K562 (cell line): ENCODE data around the gene PPT2. TPM values are rescaled to one million over a fixed set of nuclear protein-coding genes. Genes with fewer than 3 reads are reported as not detected.

Experiments
- COPS2 ChIP-seq: fragments of 450-650 bp; conservative IDR thresholded peaks from 2 replicates; pipeline ENCODE4 v1.6.1; 2016; ENCODE audit warnings: mild to moderate bottlenecking, moderate library complexity
- DPF2 ChIP-seq: fragments of 450-650 bp; IDR thresholded peaks from 2 replicates; pipeline ENCODE4 v1.6.1; 2016
- EP300 ChIP-seq: IDR thresholded peaks from 2 replicates; pipeline ENCODE4 v1.6.1; 2012; ENCODE audit warnings: low read length, improper control_type of control experiment
- GTF2A2 ChIP-seq: IDR thresholded peaks from 2 replicates; pipeline ENCODE4 v1.6.1; 2016; ENCODE audit warnings: mild to moderate bottlenecking, missing genetic modification characterization, missing compliant biosample characterization
- HDGF ChIP-seq: fragments of 450-650 bp; IDR thresholded peaks from 2 replicates; pipeline ENCODE4 v1.6.1; 2016
- ILF3 ChIP-seq: fragments of 450-650 bp; IDR thresholded peaks from 2 replicates; pipeline ENCODE4 v1.6.1; 2018; ENCODE audit warnings: antibody characterized with exemption, mild to moderate bottlenecking, moderate library complexity, borderline replicate concordance
- NFE2 ChIP-seq: IDR thresholded peaks from 2 replicates; pipeline ENCODE4 v1.6.1; 2014; ENCODE audit warnings: antibody characterized with exemption, low read depth
- NFYB ChIP-seq: IDR thresholded peaks from 2 replicates; pipeline ENCODE4 v1.6.1; 2011; ENCODE audit warnings: mild to moderate bottlenecking, moderate library complexity; ENCODE audit not compliant: insufficient read length; ENCODE audit errors: extremely low read depth
- PML ChIP-seq: IDR thresholded peaks from 2 replicates; pipeline ENCODE4 v1.6.1; 2012; ENCODE audit warnings: low read length, inconsistent platforms
- ZNF282 ChIP-seq: sonication (generic); formaldehyde crosslinking; IDR thresholded peaks from 2 replicates; pipeline ENCODE4 v1.8.1; 2023; ENCODE audit warnings: missing genetic modification reagents
- ZNF3 ChIP-seq: fragments of 250-450 bp; sonication (Bioruptor Pico); IDR thresholded peaks from 2 replicates; pipeline ENCODE4 v1.5.0; 2021; ENCODE audit warnings: mild to moderate bottlenecking, moderate library complexity
- ZNF507 ChIP-seq: conservative IDR thresholded peaks from 2 replicates; pipeline ENCODE4 v1.6.1; 2017; ENCODE audit warnings: missing genetic modification characterization, missing compliant biosample characterization
- polyA plus RNA-seq, 8 experiments: library from polyadenylated mRNA; depleted of rRNA in 4 of 8; stranded (reverse) in 5 of 8; unstranded in 3 of 8; fragments of >200 nt; fragmentation: Nextera tagmentation in 2 of 8; fragmentation: Illumina TruSeq in 1 of 8; extraction: Ambion mirVana in 2 of 8; extraction: Trizol in 1 of 8; gene quantifications; 2 replicates each; pipeline versions ENCODE4 v1.2.1 to v1.2.3, GENCODE V29; 2011 to 2014; ENCODE audit warnings: inconsistent platforms in 1 of 8, missing spikeins in 1 of 8
- total RNA-seq, 7 experiments: library from RNA; depleted of rRNA in 6 of 7; stranded (reverse); fragments of >200 nt in 6 of 7; fragmentation: Illumina TruSeq in 2 of 7; extraction: Trizol in 2 of 7; gene quantifications; 2 replicates each; pipeline versions ENCODE4 v1.2.1 to v1.2.3, GENCODE V29; 2011 to 2021; ENCODE audit warnings: low replicate concordance in 1 of 7
- TF ChIP-seq, protein P1 (sequence below): fragments of 450-650 bp; IDR thresholded peaks from 2 replicates; pipeline ENCODE4 v1.6.1; 2017; ENCODE audit warnings: antibody characterized with exemption, mild to moderate bottlenecking
- TF ChIP-seq, protein P2 (sequence below): fragments of 250-450 bp; sonication (Bioruptor Pico); IDR thresholded peaks from 2 replicates; pipeline ENCODE4 v1.8.0; 2021; ENCODE audit warnings: mild to moderate bottlenecking, moderate library complexity
- TF ChIP-seq, protein P3 (sequence below): fragments of 200-800 bp; sonication (Bioruptor generic); IDR thresholded peaks from 2 replicates; pipeline ENCODE4 v1.6.1; 2017; ENCODE audit warnings: missing genetic modification characterization, missing compliant biosample characterization
- TF ChIP-seq, protein P4 (sequence below), 2 experiments: fragments of 150-350 bp in 1 of 2; IDR thresholded peaks; 2 replicates each; pipeline ENCODE4 v1.6.1; 2012 to 2016; ENCODE audit warnings: low read depth in 2 of 2, low read length in 2 of 2, mild to moderate bottlenecking in 1 of 2, moderate library complexity in 1 of 2
- TF ChIP-seq, protein P5 (sequence below): fragments of 250-450 bp; sonication (Bioruptor Pico); IDR thresholded peaks from 2 replicates; pipeline ENCODE4 v1.9.0; 2021; ENCODE audit warnings: mild to moderate bottlenecking

Gene PPT2
- total and polyA plus RNA-seq, 9 of the 15 experiments (the other 6 are each of a cell fraction or from before 2014, with no cell fraction given), result 27.4 to 98.8 (median 69.9) TPM

DNA sequence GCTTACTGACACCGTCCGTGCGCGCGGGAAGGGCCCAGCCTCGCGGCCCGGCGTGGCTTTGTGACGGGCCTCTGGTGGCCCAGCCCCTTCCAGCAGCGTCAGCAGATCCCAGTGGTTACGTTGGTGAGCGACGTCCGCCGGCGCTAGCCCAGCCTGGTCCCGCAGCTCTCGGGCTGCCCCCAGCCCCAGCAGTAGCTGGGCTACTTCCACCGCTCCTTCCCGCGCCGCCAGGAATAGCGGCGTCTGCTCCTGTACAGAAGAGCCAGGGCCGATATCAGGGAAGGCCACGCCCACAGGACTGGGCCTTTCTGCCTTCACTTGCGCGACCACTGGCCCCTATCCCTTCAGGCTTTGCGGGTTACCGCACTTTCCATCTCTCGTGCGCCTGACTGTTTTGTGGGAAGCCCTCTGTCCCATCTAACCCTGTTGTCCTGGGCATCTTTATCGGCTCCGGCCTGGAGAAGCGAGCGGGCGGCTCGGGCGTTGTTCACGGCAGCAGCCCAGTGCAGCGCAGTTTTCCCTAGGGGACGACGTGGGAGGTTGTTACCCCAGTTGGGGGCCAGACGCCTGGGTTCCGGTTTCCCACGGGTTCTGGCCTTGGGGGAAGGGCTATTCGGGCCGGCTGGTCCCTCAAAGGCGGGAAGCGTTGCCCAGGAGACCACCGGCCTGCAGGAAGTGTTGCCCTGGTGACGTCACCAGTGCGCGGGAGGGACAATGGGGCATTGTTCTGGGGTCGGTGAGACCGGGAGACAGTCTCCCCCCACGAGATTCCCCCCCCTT is 42.2 kb downstream of the PPT2 start (continued):
- TF ChIP-seq NFYB, result no peak
- TF ChIP-seq, protein P1, sequence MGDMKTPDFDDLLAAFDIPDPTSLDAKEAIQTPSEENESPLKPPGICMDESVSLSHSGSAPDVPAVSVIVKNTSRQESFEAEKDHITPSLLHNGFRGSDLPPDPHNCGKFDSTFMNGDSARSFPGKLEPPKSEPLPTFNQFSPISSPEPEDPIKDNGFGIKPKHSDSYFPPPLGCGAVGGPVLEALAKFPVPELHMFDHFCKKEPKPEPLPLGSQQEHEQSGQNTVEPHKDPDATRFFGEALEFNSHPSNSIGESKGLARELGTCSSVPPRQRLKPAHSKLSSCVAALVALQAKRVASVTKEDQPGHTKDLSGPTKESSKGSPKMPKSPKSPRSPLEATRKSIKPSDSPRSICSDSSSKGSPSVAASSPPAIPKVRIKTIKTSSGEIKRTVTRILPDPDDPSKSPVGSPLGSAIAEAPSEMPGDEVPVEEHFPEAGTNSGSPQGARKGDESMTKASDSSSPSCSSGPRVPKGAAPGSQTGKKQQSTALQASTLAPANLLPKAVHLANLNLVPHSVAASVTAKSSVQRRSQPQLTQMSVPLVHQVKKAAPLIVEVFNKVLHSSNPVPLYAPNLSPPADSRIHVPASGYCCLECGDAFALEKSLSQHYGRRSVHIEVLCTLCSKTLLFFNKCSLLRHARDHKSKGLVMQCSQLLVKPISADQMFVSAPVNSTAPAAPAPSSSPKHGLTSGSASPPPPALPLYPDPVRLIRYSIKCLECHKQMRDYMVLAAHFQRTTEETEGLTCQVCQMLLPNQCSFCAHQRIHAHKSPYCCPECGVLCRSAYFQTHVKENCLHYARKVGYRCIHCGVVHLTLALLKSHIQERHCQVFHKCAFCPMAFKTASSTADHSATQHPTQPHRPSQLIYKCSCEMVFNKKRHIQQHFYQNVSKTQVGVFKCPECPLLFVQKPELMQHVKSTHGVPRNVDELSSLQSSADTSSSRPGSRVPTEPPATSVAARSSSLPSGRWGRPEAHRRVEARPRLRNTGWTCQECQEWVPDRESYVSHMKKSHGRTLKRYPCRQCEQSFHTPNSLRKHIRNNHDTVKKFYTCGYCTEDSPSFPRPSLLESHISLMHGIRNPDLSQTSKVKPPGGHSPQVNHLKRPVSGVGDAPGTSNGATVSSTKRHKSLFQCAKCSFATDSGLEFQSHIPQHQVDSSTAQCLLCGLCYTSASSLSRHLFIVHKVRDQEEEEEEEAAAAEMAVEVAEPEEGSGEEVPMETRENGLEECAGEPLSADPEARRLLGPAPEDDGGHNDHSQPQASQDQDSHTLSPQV, result peak; percentile 78; the same call in 1 of the 2 replicates
- peak; percentile 93 for TF ChIP-seq PML
- no peak for TF ChIP-seq COPS2
- TF ChIP-seq ILF3, result peak; percentile 13; the same call in 1 of the 2 replicates
- peak; percentile 60 for TF ChIP-seq DPF2
- TF ChIP-seq, protein P2, sequence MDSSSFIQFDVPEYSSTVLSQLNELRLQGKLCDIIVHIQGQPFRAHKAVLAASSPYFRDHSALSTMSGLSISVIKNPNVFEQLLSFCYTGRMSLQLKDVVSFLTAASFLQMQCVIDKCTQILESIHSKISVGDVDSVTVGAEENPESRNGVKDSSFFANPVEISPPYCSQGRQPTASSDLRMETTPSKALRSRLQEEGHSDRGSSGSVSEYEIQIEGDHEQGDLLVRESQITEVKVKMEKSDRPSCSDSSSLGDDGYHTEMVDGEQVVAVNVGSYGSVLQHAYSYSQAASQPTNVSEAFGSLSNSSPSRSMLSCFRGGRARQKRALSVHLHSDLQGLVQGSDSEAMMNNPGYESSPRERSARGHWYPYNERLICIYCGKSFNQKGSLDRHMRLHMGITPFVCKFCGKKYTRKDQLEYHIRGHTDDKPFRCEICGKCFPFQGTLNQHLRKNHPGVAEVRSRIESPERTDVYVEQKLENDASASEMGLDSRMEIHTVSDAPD, result no peak
- TF ChIP-seq ZNF507 (tag), result no peak
- TF ChIP-seq, protein P3, sequence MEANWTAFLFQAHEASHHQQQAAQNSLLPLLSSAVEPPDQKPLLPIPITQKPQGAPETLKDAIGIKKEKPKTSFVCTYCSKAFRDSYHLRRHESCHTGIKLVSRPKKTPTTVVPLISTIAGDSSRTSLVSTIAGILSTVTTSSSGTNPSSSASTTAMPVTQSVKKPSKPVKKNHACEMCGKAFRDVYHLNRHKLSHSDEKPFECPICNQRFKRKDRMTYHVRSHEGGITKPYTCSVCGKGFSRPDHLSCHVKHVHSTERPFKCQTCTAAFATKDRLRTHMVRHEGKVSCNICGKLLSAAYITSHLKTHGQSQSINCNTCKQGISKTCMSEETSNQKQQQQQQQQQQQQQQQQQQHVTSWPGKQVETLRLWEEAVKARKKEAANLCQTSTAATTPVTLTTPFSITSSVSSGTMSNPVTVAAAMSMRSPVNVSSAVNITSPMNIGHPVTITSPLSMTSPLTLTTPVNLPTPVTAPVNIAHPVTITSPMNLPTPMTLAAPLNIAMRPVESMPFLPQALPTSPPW (CRISPR knock-in tag), result no peak; the same call in none of the 2 replicates
- TF ChIP-seq ZNF282 (CRISPR knock-in tag), result 0 out of 2 replicates have a peak, but pooled peaks have one; percentile 1
- TF ChIP-seq NFE2, result peak; percentile 57
- peak; percentile 58; the same call in 1 of the 2 replicates for TF ChIP-seq GTF2A2
- TF ChIP-seq, protein P4, sequence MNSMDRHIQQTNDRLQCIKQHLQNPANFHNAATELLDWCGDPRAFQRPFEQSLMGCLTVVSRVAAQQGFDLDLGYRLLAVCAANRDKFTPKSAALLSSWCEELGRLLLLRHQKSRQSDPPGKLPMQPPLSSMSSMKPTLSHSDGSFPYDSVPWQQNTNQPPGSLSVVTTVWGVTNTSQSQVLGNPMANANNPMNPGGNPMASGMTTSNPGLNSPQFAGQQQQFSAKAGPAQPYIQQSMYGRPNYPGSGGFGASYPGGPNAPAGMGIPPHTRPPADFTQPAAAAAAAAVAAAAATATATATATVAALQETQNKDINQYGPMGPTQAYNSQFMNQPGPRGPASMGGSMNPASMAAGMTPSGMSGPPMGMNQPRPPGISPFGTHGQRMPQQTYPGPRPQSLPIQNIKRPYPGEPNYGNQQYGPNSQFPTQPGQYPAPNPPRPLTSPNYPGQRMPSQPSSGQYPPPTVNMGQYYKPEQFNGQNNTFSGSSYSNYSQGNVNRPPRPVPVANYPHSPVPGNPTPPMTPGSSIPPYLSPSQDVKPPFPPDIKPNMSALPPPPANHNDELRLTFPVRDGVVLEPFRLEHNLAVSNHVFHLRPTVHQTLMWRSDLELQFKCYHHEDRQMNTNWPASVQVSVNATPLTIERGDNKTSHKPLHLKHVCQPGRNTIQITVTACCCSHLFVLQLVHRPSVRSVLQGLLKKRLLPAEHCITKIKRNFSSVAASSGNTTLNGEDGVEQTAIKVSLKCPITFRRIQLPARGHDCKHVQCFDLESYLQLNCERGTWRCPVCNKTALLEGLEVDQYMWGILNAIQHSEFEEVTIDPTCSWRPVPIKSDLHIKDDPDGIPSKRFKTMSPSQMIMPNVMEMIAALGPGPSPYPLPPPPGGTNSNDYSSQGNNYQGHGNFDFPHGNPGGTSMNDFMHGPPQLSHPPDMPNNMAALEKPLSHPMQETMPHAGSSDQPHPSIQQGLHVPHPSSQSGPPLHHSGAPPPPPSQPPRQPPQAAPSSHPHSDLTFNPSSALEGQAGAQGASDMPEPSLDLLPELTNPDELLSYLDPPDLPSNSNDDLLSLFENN (IDR thresholded peaks at IDR 0.05; ENCODE audit: low read depth in 2 of 2, low read length in 2 of 2), result no peak
- no peak for TF ChIP-seq EP300
- no peak for TF ChIP-seq HDGF
- TF ChIP-seq, protein P5, sequence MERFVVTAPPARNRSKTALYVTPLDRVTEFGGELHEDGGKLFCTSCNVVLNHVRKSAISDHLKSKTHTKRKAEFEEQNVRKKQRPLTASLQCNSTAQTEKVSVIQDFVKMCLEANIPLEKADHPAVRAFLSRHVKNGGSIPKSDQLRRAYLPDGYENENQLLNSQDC (CRISPR knock-in tag), result 0 out of 2 replicates have a peak, but pooled peaks have one; percentile 3
- no peak for TF ChIP-seq ZNF3 (CRISPR knock-in tag)
